GM12892 (cell line): ENCODE measurements around the gene BIRC2.

ENCODE experiments used
- DNase-seq: peaks from one replicate; pipeline ENCODE4 v3.0.0; 2011; ENCODE audit not compliant: insufficient read length
- FAIRE-seq: peaks from 2 replicates; lab custom pipeline; 2011; peaks lifted over from hg19 to GRCh38; lab: Jason Lieb, UNC
- POLR2A ChIP-seq: IDR thresholded peaks from 2 replicates; pipeline ENCODE4 v1.6.1; 2011; ENCODE audit warnings: low read depth, low read length, control low read depth
- POLR2AphosphoS5 ChIP-seq: IDR thresholded peaks from 2 replicates; pipeline ENCODE4 v1.6.1; 2011; ENCODE audit warnings: low read depth, low read length, control low read depth
- TAF1 ChIP-seq: IDR thresholded peaks from 2 replicates; pipeline ENCODE4 v1.6.1; 2011; ENCODE audit warnings: low read depth, mild to moderate bottlenecking, control low read depth, low read length, borderline replicate concordance

The BIRC2 gene

DNA sequence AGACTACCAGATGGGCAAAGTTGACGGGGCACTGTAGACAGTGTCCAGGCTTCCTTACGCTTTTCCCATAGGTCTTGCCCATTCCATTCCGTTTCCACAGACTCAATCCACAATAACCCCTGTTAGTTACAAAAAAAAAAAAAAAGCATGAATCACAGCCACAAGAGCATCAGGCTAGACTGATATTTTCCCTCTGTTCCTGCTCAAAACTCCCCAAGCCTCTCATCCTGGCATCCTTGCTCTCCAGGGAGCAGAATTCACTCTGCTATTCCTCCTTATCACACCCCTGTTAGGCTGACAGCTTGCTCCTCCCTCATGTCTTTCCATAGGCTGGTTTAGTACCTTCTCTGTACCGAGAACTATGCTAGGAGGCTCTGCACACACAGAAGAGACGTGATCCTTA lies 63.4 kb downstream of the BIRC2 start:
- DNase-seq = no peak
- no peak for FAIRE-seq
- no peak for TF ChIP-seq POLR2AphosphoS5
- no peak for TF ChIP-seq POLR2A
- no peak for TF ChIP-seq TAF1

DNA sequence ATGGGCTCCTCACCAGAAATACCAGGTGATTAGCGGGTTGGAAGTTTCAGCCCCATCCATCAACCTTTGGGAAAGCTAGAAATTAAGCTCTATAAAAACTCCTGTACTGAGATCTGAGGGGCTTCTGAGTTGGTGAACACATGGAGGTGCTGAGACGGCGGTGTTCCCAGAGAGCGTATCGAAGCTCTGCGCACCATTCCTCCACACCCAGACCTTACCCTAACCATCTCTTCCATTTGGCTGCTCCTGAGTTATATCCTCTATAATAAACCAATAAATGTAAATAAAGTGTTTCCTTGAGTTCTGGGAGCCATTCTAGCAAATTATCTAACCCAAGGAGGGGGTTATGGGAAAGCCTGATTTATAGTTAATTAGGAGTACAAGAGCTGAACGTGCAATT lies 64.1 kb downstream of the BIRC2 start:
- no peak for DNase-seq
- no peak for FAIRE-seq
- TF ChIP-seq POLR2A (no peak), POLR2AphosphoS5 (no peak), TAF1 (no peak)

- peak; percentile 77 for FAIRE-seq
- no peak for DNase-seq
- TF ChIP-seq POLR2A (no peak), TAF1 (no peak)
Measured at GRCh38 chr11:102413497-102413896, 66.5 kb downstream of the BIRC2 start.

GRCh38 chr11:102414559-102414958 lies 67.5 kb downstream of the BIRC2 start:
- TF ChIP-seq TAF1 = no peak
- TF ChIP-seq POLR2A = no peak
- TF ChIP-seq POLR2AphosphoS5 = no peak
- FAIRE-seq (peak; percentile 77), DNase-seq (no peak)

- TF ChIP-seq POLR2AphosphoS5 = no peak
- TF ChIP-seq POLR2A = no peak
- no peak for TF ChIP-seq TAF1
- DNase-seq = no peak
- FAIRE-seq = no peak
Measured at GRCh38 chr11:102415304-102415916, 68.4 kb downstream of the BIRC2 start.

DNA sequence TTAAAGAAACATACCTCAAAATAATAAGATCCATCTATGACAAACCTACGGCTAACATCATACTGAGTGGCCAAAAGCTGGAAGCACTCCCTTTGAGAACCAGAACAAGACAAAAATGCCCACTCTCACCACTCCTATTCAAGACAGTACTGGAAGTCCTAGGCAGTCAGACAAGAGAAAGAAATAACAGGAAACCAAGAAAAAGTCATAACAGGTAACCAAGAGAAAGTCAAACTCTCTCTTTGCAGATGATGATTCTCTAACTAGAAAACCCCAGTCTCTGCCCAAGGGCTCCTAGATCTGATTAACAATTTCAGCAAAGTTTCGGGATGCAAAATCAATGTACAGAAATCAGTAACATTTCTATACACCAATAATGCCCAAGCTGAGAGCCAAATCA lies 70.0 kb downstream of the BIRC2 start:
- TF ChIP-seq POLR2AphosphoS5 (no peak), POLR2A (no peak), TAF1 (no peak)
- FAIRE-seq (peak; percentile 91), DNase-seq (no peak)

- DNase-seq (no peak), FAIRE-seq (no peak)
- TF ChIP-seq POLR2AphosphoS5 = no peak
- TF ChIP-seq POLR2A = no peak
- no peak for TF ChIP-seq TAF1
Measured at GRCh38 chr11:102419181-102419580, 72.2 kb downstream of the BIRC2 start.

DNA sequence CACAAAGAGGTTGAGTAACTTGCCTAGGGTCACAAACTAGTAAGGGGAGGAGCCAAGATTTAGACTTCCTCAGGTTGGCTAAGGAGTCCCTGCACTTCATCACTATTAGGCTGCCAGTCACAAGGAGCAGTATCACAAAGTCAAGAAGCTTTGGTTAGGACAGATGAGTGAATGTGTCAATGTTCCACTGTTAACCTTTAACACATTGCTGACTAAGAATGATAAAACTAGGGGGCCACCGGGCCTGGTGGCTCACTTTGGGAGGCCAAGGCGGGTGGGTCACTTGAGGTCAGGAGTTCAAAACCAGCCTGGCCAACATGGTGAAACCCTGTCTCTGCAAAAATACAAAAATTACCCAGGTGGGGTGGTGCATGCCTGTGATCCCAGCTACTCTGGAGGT lies 73.5 kb downstream of the BIRC2 start:
- FAIRE-seq (no peak), DNase-seq (no peak)
- TF ChIP-seq TAF1 = no peak
- TF ChIP-seq POLR2AphosphoS5 = no peak
- TF ChIP-seq POLR2A = no peak

- FAIRE-seq (no peak), DNase-seq (no peak)
- no peak for TF ChIP-seq TAF1
- TF ChIP-seq POLR2AphosphoS5 = no peak
- no peak for TF ChIP-seq POLR2A
Measured at GRCh38 chr11:102421261-102421660, 74.2 kb downstream of the BIRC2 start.

DNA sequence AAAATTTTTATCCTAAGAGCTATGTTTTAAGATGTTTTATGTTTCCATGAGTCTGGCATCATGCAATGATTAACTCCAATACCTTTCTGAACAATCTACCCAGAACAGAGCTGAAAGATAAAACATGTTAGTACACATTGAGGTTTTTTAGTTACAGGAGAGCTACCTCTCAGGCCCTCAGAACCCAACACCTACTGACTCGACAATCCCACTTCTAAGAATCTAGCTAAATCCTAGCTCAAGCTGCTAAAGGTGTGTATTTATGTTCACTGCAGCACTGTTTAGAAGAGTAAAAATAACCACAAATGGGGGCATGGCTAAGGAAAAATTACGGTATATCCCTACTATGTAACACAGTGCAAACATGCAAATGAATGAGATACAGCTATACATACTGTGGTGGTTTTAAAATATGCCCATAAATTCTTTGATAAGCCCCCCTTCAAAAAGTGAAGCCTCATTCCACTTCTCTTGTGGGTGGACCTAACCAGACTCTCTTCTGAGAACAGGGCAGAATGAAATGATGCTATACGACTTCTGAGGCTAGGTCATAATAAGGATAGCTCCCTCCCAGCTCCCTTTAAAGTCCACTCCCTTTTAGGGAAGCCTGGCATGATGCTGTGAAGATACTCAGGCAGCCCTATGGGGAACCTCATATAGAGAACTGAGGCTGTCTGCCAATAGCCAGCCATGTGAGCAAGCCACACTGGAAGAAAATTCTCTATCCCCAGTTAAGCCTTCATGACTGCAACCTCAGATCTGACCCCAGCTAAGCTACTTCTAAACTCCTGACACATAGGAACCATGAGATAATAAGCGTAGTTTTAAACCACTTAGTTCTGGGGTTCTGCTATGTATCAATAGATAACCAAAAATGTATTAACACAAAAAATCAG lies 76.1 kb downstream of the BIRC2 start:
- DNase-seq (no peak), FAIRE-seq (no peak)
- TF ChIP-seq POLR2AphosphoS5 (no peak), TAF1 (no peak), POLR2A (no peak)

DNA sequence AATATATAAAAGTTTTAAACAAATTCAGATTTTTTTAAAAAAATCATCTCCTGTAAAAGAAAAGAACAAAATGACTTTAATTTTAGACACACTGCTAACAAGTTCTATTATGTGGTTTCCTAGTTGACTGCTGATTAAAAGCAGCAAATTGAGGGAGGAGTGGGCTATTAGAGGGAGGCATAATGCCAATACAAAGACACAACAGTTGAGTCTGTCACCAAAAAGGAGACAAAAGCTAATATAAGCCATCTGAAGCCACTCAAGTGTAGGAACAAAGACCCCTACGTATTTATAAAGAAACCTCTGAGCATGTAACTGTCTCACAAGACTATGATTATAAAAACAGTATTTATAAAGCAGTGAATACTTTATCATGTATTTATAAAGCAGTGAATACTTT lies 76.9 kb downstream of the BIRC2 start:
- DNase-seq (no peak), FAIRE-seq (no peak)
- TF ChIP-seq TAF1 = no peak
- TF ChIP-seq POLR2AphosphoS5 = no peak
- no peak for TF ChIP-seq POLR2A

DNA sequence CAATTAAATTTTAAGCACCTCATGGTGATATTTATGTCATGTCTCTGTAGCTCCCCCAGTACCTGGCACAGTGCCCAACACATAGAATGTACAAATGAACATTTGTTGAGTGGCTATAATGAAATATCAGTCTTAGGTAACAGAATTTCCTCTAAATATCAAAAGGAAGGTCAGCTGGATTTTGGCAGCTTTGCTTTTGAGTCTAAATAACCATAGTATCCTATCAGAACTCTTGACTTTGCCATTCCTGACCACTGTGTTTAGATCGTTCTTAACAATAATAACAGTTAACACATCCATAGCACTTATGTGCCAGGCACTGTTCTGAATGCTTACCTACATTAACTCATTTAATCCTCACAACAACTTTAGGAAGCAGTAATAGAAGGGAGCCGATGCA lies 79.0 kb downstream of the BIRC2 start:
- no peak for FAIRE-seq
- TF ChIP-seq POLR2AphosphoS5 (no peak), POLR2A (no peak), TAF1 (no peak)
- no peak for DNase-seq
